ENCODE measurements around the gene CCL13. TPM values are rescaled to one million over a fixed set of nuclear protein-coding genes. Genes with fewer than 3 reads are reported as not detected.

Gene CCL13
- total and polyA plus RNA-seq, 2 experiments from 2014 or later: not detected

- TF ChIP-seq CTCF (IDR thresholded peaks at IDR 0.05; ENCODE audit: poor library complexity): no peak
- no peak for TF ChIP-seq EZH2phosphoT487 (IDR thresholded peaks at IDR 0.05; ENCODE audit: low read depth, severe bottlenecking, unreplicated experiment)
- no peak for TF ChIP-seq EZH2 (IDR thresholded peaks at IDR 0.05; ENCODE audit: borderline replicate concordance)
- no peak for DNase-seq (ENCODE audit: low spot score)
- H4K20me1 ChIP-seq (ENCODE audit: insufficient read depth, poor library complexity, severe bottlenecking): no peaks in the 10 kb centered on the region
- WGBS (ENCODE audit: low lambda C conversion rate, missing lambda C conversion rate): 58% methylated on average over 2 of the region's 2 CpGs
- H3K4me1 ChIP-seq (ENCODE audit: insufficient read depth): no peaks in the 10 kb centered on the region
- H3K4me2 ChIP-seq: no peak overlapping the region
- no peaks in the 10 kb centered on the region for H3K79me2 ChIP-seq
- no peak overlapping the region for H3K4me3 ChIP-seq
- no peaks in the 10 kb centered on the region for H3K9me3 ChIP-seq (ENCODE audit: low read depth)
- no peaks in the 10 kb centered on the region for H3K27me3 ChIP-seq
- no peak overlapping the region for H3K27ac ChIP-seq
- no peaks in the 10 kb centered on the region for H3K36me3 ChIP-seq (replicated peaks; ENCODE audit: insufficient read depth, low read depth)
- no peak overlapping the region for H2AFZ ChIP-seq
- H3K9me2 ChIP-seq (replicated peaks; ENCODE audit: insufficient read depth): no peaks in the 10 kb centered on the region
Measured at GRCh38 chr17:34357398-34357797, 1.1 kb downstream of the CCL13 start.

DNA sequence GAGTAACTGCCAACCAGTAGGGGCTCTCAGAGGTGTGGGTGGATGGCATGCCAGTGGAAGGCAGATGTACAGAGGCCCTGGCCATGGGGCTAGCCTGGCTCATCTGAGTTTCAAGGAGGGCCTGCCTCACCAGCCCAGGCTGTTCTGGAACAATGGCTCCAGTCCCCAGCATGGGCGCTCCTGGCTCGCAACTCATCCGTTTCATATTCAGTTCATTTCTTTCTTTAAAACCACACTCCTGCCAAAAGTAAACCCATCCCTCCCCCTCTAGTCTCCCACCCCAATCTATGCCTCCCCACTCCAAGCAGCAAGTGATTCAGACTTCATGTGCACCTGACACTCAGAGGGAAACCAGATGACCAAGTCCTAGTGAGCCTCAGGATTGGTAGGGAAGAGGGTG lies 2.4 kb downstream of the CCL13 start:
- no peaks in the 10 kb centered on the region for H4K20me1 ChIP-seq (ENCODE audit: insufficient read depth, poor library complexity, severe bottlenecking)
- no peaks in the 10 kb centered on the region for H3K79me2 ChIP-seq
- H3K9me3 ChIP-seq (ENCODE audit: low read depth): no peaks in the 10 kb centered on the region
- WGBS (ENCODE audit: low lambda C conversion rate, missing lambda C conversion rate): 96% methylated on average over 3 of the region's 3 CpGs
- no peaks in the 10 kb centered on the region for H3K4me1 ChIP-seq (ENCODE audit: insufficient read depth)
- H3K4me2 ChIP-seq: no peak overlapping the region
- H3K9me2 ChIP-seq (replicated peaks; ENCODE audit: insufficient read depth): no peaks in the 10 kb centered on the region
- no peaks in the 10 kb centered on the region for H3K27me3 ChIP-seq
- no peak overlapping the region for H3K4me3 ChIP-seq
- TF ChIP-seq EZH2 (IDR thresholded peaks at IDR 0.05; ENCODE audit: borderline replicate concordance) (no peak), EZH2phosphoT487 (IDR thresholded peaks at IDR 0.05; ENCODE audit: low read depth, severe bottlenecking, unreplicated experiment) (no peak), CTCF (IDR thresholded peaks at IDR 0.05; ENCODE audit: poor library complexity) (no peak)
- no peak overlapping the region for H3K27ac ChIP-seq
- no peak overlapping the region for H2AFZ ChIP-seq
- H3K36me3 ChIP-seq (replicated peaks; ENCODE audit: insufficient read depth, low read depth): no peaks in the 10 kb centered on the region
- no peak for DNase-seq (ENCODE audit: low spot score)

DNA sequence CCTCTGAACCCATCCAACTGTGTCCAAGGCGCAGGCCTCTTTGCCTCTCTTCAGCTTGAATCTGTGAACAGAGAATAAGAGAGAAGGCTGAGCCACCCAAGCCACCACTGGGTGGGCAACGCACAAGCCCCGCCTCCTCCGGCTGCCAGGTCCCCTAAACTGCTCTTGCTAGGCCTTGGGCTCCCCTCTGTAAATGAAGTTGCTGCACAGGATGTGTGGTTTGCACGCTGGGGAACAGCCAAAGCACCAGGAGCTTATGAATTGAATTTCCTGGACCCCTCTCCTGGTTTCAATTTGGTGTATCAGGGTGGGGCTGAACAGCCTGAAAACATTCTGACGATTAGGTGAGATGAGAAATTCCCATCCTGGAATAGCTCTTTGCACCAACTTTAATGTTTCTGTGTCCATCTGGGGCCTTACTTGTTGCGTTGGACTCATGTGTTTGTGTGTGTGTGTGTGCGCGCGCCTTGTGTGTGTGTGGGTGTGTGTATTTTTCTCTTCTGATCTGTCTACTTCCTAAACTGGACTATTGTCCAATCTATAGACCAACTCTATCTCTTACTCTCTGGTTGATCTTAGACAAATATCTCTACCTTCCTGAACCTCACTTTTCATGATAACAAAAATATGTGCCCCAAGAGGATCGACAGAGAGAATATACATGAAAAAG lies 4.5 kb downstream of the CCL13 start:
- peaks cover 10% of the 10 kb centered on the region for H3K27me3 ChIP-seq
- no peaks in the 10 kb centered on the region for H3K4me1 ChIP-seq (ENCODE audit: insufficient read depth)
- H3K4me3 ChIP-seq: no peak overlapping the region
- no peak overlapping the region for H3K4me2 ChIP-seq
- no peak for DNase-seq (ENCODE audit: low spot score)
- no peak overlapping the region for H2AFZ ChIP-seq
- no peak for TF ChIP-seq EZH2phosphoT487 (IDR thresholded peaks at IDR 0.05; ENCODE audit: low read depth, severe bottlenecking, unreplicated experiment)
- H4K20me1 ChIP-seq (ENCODE audit: insufficient read depth, poor library complexity, severe bottlenecking): no peaks in the 10 kb centered on the region
- H3K79me2 ChIP-seq: no peaks in the 10 kb centered on the region
- no peak overlapping the region for H3K27ac ChIP-seq
- H3K9me2 ChIP-seq (replicated peaks; ENCODE audit: insufficient read depth): no peaks in the 10 kb centered on the region
- 86% methylated on average over 11 of the region's 11 CpGs for WGBS (ENCODE audit: low lambda C conversion rate, missing lambda C conversion rate)
- no peaks in the 10 kb centered on the region for H3K9me3 ChIP-seq (ENCODE audit: low read depth)
- no peaks in the 10 kb centered on the region for H3K36me3 ChIP-seq (replicated peaks; ENCODE audit: insufficient read depth, low read depth)

- H3K9me2 ChIP-seq (replicated peaks; ENCODE audit: insufficient read depth): no peaks in the 10 kb centered on the region
- DNase-seq (ENCODE audit: low spot score): peak; percentile 95
- H3K4me1 ChIP-seq (ENCODE audit: insufficient read depth): no peaks in the 10 kb centered on the region
- no peaks in the 10 kb centered on the region for H3K79me2 ChIP-seq
- H3K4me3 ChIP-seq: no peak overlapping the region
- no peak overlapping the region for H3K27ac ChIP-seq
- H3K9me3 ChIP-seq (ENCODE audit: low read depth): no peaks in the 10 kb centered on the region
- H3K27me3 ChIP-seq: peaks cover 10% of the 10 kb centered on the region
- no peak overlapping the region for H2AFZ ChIP-seq
- TF ChIP-seq EZH2 (IDR thresholded peaks at IDR 0.05; ENCODE audit: borderline replicate concordance) (no peak), EZH2phosphoT487 (IDR thresholded peaks at IDR 0.05; ENCODE audit: low read depth, severe bottlenecking, unreplicated experiment) (no peak), CTCF (IDR thresholded peaks at IDR 0.05; ENCODE audit: poor library complexity) (peak; percentile 100)
- WGBS (ENCODE audit: low lambda C conversion rate, missing lambda C conversion rate): 36% methylated on average over 8 of the region's 8 CpGs
- no peak overlapping the region for H3K4me2 ChIP-seq
- H3K36me3 ChIP-seq (replicated peaks; ENCODE audit: insufficient read depth, low read depth): no peaks in the 10 kb centered on the region
- H4K20me1 ChIP-seq (ENCODE audit: insufficient read depth, poor library complexity, severe bottlenecking): no peaks in the 10 kb centered on the region
Measured at GRCh38 chr17:34361478-34362061, 5.3 kb downstream of the CCL13 start.

Data from hepatocyte (in vitro differentiated cells).